NAMALWA (cell line): ENCODE results near the gene ACO1.

Experiments
- DNase-seq: peaks from one replicate; pipeline ENCODE4 v3.0.0-alpha.2; 2015; ENCODE audit warnings: low spot score

Gene ACO1

GRCh38 chr9:32490601-32491000, 106.2 kb downstream of the ACO1 start:
- no peak for DNase-seq

GRCh38 chr9:32497921-32498320, 113.5 kb downstream of the ACO1 start:
- DNase-seq: no peak

- DNase-seq: no peak
Measured at GRCh38 chr9:32500768-32501167, 116.3 kb downstream of the ACO1 start.

- no peak for DNase-seq
Measured at GRCh38 chr9:32501868-32502267, 117.4 kb downstream of the ACO1 start.

GRCh38 chr9:32502464-32502863, 118.0 kb downstream of the ACO1 start:
- no peak for DNase-seq

- DNase-seq: no peak
Measured at GRCh38 chr9:32503008-32503407, 118.6 kb downstream of the ACO1 start.
